Myocyte (in vitro differentiated cells): ENCODE data around the gene MTSS2. TPM values are rescaled to one million over a fixed set of nuclear protein-coding genes. Genes with fewer than 3 reads are reported as not detected.
A peak's percentile ranks its signal among the peaks of the same experiment; 100 is the strongest.

Experiments used
- DNase-seq: peaks from one replicate; pipeline ENCODE4 v3.0.0-alpha.2; 2012; ENCODE audit warnings: low read depth
- total RNA-seq: library from RNA; depleted of rRNA; stranded (reverse); fragments of >200 nt; gene quantifications from 2 replicates; pipeline ENCODE4 v1.2.3, GENCODE V29; 2014

The MTSS2 gene
- total RNA-seq, 1 donor from 2014 or later = 170 TPM

- no peak for DNase-seq
Observed at GRCh38 chr16:70687671-70688245, 1.9 kb upstream of the MTSS2 start.

GRCh38 chr16:70687102-70687511 is 1.3 kb upstream of the MTSS2 start:
- peak; percentile 94 for DNase-seq

- DNase-seq = peak; percentile 79
Observed at GRCh38 chr16:70686376-70687101, 686 bp upstream of the MTSS2 start.

- no peak for DNase-seq
Observed at GRCh38 chr16:70685061-70685937, 554 bp downstream of the MTSS2 start.

- DNase-seq = no peak
Observed at GRCh38 chr16:70684146-70685060, 1.4 kb downstream of the MTSS2 start.

GRCh38 chr16:70683146-70683944 is 2.5 kb downstream of the MTSS2 start:
- no peak for DNase-seq

- no peak for DNase-seq
Observed at GRCh38 chr16:70682239-70683145, 3.4 kb downstream of the MTSS2 start.

- DNase-seq = no peak
Observed at GRCh38 chr16:70681382-70682238, 4.2 kb downstream of the MTSS2 start.

- no peak for DNase-seq
Observed at GRCh38 chr16:70680495-70681381, 5.1 kb downstream of the MTSS2 start.

GRCh38 chr16:70679671-70680494 is 6.0 kb downstream of the MTSS2 start:
- no peak for DNase-seq

GRCh38 chr16:70678898-70679670 is 6.8 kb downstream of the MTSS2 start:
- no peak for DNase-seq

GRCh38 chr16:70678121-70678897 is 7.5 kb downstream of the MTSS2 start:
- no peak for DNase-seq

- DNase-seq = no peak
Observed at GRCh38 chr16:70677499-70678120, 8.2 kb downstream of the MTSS2 start.
